Measurements from ENCODE around the gene CLDND2. TPM values are rescaled to one million over a fixed set of nuclear protein-coding genes. Genes with fewer than 3 reads are reported as not detected.

Gene CLDND2
- total RNA-seq, 1 experiment from 2014 or later, result 0.27 TPM

DNA sequence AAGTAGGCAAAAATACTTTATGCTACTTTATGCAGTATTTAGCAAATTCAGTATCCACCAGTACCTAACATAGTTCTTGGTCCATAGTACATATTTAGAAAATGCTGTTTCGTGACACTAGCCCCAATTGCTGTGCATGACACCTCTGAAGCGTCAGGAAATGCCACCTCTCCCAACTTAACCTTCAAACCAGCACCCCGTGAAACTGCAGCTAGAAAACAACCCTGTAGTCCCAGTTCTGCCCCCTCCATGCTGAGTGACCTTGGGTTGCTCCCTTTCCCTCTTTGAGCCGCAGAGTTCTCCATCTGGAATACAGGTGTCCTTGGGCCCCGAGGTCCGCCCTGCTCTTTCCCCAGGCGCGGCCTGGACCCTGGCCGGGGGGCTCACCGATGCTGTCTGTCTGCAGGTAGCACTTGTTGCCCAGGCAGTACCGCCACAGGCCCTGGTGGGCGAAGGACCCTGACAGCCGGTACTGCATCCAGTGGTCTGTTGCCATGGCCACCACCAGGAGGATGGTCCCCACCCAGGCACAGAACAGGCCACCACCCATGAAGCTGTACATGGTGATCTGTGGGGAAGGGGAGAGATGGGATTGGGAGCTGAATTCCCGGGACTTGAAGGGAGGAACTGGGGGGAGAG, 18.2 kb upstream of the CLDND2 start:
- no peak for DNase-seq (ENCODE audit: extremely low read depth, low read depth)

DNA sequence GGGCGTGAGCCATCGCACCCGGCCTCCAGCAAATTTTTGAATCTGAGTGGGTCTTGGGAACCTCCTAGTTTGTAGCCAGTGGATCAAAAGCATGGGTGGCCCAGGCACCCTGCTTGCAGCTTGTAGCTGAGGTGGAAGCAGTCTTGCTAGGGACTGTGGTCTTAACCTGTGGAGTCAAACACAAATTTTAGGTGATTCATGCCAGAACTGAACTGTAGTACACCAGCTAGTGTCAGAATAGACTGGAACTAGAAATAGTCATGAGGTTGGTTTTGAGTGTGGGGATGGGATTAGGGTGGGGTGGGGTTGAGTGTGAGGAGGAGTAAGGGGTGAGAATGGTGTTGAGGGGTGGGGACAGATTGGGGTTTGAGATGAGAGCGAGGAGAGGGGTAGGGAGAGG, 13.2 kb upstream of the CLDND2 start:
- DNase-seq (ENCODE audit: extremely low read depth, low read depth), result no peak

DNA sequence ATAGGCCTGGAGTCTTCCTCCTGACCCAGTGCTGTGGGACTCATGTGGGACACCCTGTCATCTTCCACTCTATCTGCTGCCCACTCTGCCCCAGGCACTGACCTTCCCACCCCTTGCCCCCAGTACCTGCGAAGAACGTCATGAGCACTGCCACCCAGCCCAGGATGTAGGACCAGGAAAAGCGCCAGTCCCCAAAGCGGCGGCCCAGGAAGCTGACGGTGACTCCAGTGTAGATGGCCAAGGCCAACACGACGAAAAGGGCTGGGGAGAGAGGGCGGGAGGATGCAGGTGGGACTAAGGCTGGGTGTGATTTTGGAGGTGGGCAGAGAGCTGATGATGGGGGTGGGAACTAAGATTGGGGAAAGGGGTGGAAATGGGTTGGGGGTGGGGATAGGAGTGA, 11.6 kb upstream of the CLDND2 start:
- no peak for DNase-seq (ENCODE audit: extremely low read depth, low read depth)

DNA sequence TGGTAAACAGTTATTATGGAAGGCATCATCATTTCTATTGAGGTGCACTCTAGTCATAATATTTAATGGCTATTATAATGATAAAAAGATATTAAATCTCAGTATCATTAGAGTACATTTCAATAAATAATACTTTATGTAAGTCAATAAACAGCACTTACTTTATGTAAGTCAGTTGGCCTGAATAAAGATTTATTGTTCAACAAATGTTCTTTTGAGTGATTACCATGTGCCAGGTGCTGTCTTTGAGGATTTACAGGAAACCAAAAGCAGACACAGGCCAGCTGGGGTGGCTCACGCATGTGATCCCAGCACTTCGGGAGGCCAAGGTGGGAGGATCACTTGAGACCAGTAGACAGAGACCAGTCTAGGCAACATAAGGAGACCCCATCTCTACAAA, 8.6 kb upstream of the CLDND2 start:
- no peak for DNase-seq (ENCODE audit: extremely low read depth, low read depth)

DNA sequence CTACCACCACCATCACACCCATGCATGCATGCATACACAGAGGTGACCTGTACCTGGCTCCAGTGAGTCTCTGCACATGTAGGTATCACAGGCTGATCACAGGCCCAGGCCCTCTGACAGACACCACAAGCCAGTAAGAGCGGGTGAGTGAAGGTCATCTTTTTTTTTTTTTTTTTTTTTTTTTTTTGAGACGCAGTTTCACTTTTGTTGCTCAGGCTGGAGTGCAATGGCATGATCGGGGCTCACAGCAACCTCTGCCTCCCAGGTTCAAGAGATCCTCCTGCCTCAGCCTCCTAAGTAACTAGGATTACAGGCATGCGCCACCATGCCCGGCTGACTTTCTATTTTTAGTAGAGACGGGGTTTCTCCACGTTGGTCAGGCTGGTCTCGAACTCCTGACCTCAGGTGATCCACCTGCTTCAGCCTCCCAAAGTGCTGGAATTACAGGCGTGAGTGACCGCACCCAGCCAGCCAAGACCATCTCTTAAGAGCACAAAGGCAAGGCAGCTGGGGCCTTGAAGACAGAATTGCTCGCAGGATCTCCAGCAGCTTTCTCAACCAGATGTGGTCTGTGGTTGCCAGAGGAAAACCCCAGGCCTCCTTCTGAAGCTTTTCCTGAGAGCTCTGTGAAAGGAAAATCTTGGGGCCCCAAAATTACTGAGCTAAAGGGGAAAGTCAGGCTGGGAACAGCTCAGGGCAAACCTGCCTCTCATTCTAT, 6.9 kb upstream of the CLDND2 start:
- DNase-seq (ENCODE audit: extremely low read depth, low read depth), result no peak

DNA sequence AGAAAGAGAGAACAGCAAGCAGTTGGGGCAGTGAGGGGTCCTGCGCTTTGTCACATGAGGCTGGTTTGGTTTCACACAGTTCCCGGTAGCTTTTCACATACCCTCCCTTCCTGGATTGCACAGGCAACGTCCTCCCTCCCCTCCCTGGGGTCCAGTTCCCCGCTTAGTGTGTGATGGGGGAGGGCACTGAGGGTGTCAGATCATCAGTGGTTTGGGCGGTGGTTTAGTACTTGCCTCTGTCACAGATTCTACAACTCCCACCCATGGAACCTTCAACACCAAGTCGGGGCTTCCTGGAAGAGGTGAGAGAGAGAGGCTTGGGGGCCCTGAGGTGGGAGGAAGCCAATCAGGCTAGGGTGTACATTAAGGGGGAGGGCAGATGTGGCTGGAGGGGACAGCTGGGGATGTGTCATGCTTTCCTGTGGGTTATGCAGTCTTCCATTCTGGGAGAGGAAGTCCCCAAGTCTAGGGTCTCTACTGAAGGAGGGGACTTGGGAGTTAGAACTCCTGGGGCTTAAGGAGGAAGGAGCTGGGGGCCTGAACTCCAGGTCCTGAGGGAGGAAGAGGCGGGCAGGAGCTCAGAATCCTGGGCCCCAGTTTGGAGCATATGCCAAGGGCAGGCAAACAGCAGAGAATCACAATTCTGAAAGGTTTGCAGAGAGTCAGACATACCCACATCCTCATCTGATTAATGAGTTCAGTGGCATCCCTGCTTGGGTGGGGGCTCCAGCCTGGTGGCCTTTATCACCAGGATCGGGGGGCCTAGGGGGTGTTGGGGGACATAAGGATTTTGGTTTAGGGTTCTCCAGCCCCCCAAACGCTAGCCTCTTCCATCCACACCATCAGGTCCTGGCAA, 4.1 kb upstream of the CLDND2 start, which contains the start of gene NKG7:
NKG7 (minus strand) TSS at position 6 of the 856 bp plus-strand sequence. CDS start 119 bp downstream, outside the sequence.
- DNase-seq (ENCODE audit: extremely low read depth, low read depth), result no peak

DNA sequence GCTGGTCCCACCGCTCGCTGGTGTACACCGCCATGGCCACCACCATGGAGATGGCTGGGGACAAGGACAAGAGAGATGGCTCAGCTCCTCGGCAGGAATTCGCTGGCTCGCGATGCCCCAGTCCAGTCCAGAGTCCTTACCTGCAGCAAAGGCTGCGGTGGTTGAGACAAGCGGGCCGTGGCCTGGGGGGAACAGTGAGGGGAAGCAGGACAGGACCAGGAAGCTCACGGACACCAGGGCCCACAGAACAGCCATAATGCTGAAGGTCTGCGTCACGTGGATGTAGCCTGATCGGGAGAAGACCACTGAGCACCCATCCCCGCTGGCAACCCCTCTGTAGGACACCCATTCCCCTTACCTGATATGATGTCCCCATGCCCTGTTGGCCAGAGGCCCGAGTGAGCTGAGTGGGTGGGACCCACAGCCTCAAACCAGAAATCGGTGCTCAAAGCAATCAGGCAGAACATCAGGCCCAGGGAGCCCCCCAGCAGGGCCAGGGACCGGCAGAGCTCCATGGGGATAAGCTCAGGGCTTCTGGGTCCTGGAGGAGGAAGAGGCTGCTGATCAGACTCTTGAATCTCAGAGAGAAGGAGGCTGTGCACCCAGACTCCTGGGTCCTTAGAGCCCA, 3.3 kb upstream of the CLDND2 start:
- no peak for DNase-seq (ENCODE audit: extremely low read depth, low read depth)

DNA sequence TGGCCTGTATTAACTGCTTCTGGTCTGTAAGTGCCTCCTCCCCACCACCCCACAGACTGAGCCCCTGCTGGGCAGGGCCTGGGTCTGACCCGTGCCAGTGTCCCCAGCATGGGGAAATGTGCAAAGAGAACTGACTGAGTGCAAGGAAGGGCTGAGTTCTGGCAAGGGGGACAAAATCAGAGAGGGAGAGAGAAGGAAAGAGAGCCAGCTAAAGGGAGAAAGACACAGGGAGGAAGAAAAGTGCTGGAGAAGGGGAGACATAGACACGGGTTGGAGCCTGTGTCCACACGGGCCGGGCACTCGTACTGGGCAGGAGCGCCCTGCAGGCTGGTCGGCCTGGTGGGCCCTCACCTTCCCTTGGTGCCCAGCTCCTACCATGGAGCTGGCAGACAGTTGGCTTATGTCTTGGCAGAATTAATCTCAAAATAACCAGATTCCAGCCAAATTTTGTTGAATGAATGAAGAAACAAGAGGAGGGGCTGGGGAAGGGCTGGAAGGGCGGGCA, 2.4 kb upstream of the CLDND2 start:
- no peak for DNase-seq (ENCODE audit: extremely low read depth, low read depth)

DNA sequence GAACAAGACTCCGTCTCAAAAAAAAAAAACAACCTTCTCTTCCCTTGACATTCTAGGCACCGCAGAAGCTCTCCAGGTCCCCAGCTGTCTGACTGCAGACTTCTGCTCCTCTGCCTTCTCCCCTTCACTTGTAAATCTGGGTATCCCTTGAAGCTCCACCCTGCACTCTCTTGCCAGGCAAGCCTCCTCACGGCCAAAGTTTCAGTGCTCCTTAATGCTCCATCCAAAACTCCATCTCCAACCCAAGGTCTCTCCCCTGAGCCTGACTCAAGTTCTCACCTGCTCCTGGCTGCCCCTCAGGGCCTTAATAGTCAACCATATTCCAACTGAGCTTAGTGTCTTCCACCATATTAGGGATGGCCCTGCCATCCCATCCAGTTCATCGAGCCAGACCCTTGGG, 1.4 kb upstream of the CLDND2 start:
- DNase-seq (ENCODE audit: extremely low read depth, low read depth), result no peak

DNA sequence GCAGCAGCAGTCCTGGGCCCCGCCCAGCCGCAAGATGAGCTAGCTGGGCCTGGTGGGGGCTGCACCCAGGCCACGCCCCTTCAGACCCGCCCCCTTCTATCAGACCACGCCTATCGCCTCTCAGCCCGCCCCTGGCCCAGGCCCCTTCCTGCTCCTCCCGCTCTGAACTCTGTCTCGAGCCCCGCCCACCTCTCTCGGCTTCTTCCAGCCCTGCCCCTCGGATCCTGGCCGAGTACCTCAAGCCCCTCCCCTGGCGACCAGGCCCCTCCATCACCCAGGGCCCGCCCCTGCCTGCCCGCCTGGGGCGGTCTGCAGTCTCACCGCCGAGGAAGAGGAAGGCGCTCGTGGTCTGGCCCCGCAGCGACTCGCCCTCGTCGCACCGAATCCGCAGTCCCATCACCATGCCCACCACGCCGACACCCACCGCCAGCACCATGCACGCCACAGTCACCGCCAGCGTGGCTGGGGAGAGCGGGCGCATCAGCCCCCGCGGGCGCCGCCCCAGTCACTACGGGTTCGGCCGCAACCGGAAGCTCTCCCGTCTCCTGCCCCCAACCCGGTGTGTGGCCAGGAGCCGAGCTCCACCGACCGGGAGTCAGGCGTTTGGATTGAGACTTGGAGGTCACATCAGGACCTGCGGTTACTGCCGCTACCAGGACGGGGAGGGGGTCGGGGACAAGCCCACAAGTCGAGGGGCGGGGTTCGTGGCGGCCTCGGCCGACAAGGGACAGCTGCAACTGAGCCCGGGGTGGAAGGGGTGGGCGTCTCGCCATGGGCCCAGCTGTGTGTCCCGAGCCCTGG, 1.0 kb downstream of the CLDND2 start:
- DNase-seq (ENCODE audit: extremely low read depth, low read depth), result peak; percentile 95

DNA sequence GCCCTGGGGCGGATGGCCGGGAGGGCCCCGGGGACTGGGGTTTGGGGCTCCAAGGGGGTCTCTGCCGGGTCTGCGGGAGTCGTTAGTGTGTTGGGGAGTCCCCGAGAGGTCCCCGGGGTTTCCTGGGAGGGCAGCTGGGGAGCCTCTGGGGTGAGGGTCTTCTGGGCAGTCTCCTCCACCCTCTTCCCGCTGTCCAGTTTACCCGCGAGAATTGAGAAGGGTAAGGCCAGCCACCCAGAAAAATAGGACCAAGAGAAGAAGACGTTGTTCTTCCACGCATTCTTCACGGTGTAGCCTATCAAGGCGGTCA, 1.6 kb downstream of the CLDND2 start:
- DNase-seq (ENCODE audit: extremely low read depth, low read depth), result no peak

DNA sequence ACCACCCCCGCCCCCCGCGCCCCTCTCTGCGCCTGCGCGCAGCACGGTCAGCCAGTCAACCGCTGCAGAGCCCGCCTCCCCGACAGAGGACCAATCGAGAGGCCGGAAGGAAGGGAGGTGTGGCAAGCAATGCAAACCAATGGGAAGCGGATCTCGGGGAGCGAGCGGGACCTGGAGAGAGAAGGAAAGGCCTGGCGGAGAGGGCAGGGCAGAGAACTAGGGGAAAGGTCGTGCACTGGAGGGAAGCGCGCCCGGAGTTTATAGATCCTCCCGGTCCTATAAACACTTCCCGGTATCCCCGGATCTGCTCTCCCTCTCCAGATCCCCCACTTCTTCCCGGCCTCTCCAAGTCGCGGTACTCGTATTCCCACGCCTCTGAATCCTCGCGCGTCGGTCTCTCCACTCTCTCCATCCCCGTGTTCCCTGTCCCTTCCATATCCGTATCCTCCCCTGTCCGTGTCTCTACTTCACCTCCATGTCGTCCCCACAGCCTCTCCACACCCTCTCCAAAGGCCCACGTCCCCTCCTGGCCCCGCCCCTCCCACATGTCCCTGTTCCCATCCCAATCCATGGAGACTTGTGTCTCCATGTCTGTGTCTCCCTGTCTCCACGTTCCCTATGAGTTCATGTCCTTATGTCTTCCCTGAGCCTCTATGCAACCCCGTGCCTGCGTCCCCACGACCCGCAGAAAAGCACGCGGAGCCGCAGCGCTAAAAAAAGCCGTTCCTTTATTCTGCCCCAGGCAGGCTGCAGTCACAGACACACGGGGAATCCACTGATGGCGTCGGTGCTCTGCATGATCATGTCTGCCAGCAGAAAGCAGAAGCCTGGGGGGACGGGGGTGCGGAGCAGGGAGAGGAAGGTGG, 2.2 kb downstream of the CLDND2 start:
- DNase-seq (ENCODE audit: extremely low read depth, low read depth), result peak; percentile 97

DNA sequence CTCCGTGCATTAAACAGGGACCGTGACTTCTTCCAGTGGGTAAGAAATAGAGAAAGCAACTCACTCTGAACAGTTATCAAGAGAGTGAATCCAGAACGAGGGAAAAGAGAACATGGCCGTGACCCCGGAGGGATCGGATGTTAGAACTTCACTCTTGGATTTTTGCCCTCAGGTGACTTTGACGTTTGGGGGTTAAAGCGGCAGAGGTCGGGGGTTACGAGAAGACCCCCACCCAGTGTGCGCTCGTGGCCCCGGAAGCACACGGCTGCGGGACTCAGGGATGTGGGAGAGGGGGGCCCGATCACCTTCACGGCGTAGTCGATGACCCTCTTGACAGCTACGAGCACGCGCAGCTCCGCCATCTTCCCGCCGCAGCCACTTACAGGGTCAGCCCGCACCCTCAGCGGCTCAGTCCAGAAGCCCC, 2.8 kb downstream of the CLDND2 start, which contains the start of gene ETFB:
ETFB (minus strand) TSS at position 424 of the 424 bp plus-strand sequence; CDS start at position 362, 62 bp downstream.
- DNase-seq (ENCODE audit: extremely low read depth, low read depth), result no peak

DNA sequence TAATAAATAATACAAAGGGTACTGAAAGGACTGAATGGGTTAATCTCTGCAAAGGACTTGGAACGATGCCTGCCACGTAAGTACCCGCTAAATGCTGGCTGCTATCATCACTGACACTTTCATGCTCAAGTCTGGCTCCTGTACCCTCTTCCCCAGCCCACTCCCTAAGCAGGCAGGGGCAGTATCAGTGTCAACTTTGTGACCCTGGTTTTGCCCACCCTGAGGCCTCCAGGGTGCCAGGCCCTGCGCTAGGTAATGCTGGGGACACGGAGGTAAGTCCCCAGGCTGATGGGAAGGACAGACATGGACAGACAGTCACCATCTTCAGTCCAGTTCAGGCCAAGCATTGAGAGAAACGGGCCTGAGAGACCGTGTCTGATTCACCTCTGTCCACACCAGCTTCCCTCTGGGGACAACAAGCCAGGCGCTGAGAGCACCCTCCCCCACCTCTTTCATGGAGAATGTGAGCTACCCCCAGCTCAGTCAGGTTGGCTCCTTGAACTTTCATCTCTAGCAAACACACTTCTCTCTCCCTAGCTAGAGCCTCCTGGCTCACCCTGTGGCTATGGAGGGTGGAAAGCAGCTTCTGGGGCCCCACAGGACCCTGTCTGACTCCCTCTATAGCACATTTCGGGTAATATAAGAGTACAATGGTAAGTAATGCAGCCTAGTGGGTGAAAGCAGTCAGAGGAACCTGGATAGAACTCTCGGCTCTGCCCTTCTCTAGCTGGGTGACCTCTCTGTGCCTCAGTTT, 3.4 kb downstream of the CLDND2 start:
- DNase-seq (ENCODE audit: extremely low read depth, low read depth), result no peak

DNA sequence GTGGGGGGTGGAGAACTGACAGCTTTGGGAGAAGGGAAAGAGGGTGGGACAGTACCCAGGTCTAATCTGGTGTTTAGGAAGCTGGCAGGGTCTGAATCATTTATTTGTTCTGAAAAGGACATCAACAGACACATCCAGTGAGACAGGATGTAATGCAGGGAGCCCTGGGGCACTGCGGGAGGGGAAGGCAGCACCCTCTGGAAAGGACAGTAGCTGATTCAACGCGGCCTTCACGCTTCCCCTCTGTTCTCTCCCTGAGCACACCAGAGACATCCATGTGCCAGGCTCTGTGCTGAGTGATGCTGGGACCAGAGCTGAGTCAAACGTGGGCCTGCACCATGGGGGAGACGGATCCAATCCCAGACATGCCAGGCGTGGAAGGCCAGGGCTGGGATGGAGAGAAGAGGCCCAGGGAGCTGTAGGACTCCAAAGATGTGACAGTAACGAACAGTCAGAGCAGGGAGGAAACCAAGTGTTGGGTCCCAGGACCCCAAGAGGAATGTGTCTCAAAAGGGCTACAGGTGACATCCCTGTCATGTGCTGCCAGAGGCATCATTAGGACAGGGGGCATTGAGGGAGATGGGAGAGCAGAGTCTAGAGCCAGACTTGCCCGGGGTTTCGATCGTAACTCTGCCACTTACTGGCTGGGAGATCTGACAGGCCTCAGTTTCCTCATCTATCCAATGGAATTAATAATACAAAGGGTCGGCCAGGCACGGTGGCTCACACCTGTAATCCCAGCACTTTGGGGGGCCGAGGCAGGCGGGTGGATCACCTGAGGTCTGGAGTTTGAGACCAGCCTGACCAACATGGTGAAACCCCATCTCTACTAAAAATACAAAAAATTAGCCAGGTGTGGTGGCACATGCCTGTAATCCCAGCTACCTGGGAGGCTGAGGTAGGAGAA, 4.3 kb downstream of the CLDND2 start:
- peak; percentile 21 for DNase-seq (ENCODE audit: extremely low read depth, low read depth)

DNA sequence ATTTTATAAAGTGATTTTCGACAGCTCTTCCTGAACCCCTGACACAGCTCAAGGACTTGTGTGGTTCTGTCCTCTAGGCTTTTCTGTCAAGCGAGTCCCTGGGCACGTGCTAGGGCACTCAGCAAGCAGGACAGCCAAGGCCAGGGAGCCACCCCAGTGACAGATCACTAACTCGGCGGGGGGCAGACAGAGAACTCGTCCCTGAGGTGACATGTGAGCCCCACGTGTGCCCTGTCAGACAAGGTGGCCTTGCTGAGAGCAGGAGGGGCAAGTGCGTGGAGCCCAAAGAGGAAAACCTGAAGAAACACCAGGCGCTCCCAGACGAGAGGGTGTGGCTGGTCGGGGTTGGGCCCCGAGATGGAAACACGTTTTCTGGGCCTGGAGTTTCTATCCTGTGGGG, 7.6 kb downstream of the CLDND2 start:
- DNase-seq (ENCODE audit: extremely low read depth, low read depth), result no peak

DNA sequence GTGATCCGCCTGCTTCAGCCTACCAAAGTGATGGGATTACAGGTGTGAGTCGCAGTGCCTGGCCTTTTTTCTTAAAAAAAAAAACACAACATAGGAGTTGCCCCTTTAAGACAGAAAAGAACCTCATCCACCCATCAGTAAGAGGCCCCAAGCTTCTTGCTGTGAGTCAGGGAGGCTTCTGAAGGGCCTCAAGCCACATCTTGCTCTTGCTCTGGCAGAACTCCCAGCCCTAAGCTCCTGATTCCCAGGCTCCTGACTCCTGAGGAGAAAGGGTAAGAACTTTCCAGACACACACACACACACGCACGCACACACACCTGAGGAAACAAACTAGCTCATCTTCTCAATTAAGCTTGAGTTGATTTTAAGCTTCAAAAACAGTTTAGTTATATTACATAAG, 9.5 kb downstream of the CLDND2 start:
- no peak for DNase-seq (ENCODE audit: extremely low read depth, low read depth)

Measured in NCI-H460 (cell line).